Measurements from ENCODE around the gene SENP8. TPM values are rescaled to one million over a fixed set of nuclear protein-coding genes. Genes with fewer than 3 reads are reported as not detected.
"Not testable (repeated sequence)": the region's sequence is repeated elsewhere in the genome, so short reads cannot be mapped to it uniquely, and the experiment has no call there.

SENP8 gene
- total and polyA plus RNA-seq, 4 donors: 0.67 to 1.0 (median 0.88) TPM

- TF ChIP-seq EGR1 (IDR thresholded peaks at IDR 0.05; ENCODE audit: low read depth in 2 of 2) (no peak), JUND (IDR thresholded peaks at IDR 0.05) (no peak), MAX (IDR thresholded peaks at IDR 0.05) (no peak), RAD21 (IDR thresholded peaks at IDR 0.05) (no peak), ZBTB33 (IDR thresholded peaks at IDR 0.05) (no peak)
These were observed 51.2 kb downstream of the SENP8 start (continued) for GRCh38 chr15:72169236-72169920.

GRCh38 chr15:72169921-72170611 lies 51.9 kb downstream of the SENP8 start:
- H3K27me3 ChIP-seq (ENCODE audit: control insufficient read depth in 4 of 4, insufficient read depth in 4 of 4, low read length in 3 of 4): peaks cover 0 to 3% (median 0%) of the 10 kb centered on the region in 4 donors
- no peak for DNase-seq (ENCODE audit: low spot score)
- no peaks in the 10 kb centered on the region for H3K36me3 ChIP-seq (ENCODE audit: control insufficient read depth in 4 of 4, insufficient read depth in 3 of 4, low read depth in 1 of 4, low read length in 3 of 4)
- TF ChIP-seq HNF4A (conservative IDR thresholded peaks at IDR 0.05): no peak
- TF ChIP-seq NR2F2 (IDR thresholded peaks at IDR 0.05): no peak
- no peaks in the 10 kb centered on the region for H3K4me1 ChIP-seq (ENCODE audit: control insufficient read depth in 4 of 4, insufficient read depth in 4 of 4, low read length in 3 of 4)
- H3K9me3 ChIP-seq (ENCODE audit: control insufficient read depth in 4 of 4, low read length in 3 of 4): no peaks in the 10 kb centered on the region
- 89% methylated on average over 16 of the region's 16 CpGs for WGBS
- no peak overlapping the region for H3K9ac ChIP-seq (ENCODE audit: low read depth in 1 of 2, low read length in 2 of 2)
- H3K27ac ChIP-seq (ENCODE audit: low read depth in 1 of 2, low read length in 2 of 2): no peak overlapping the region
- no peak overlapping the region for H3K4me3 ChIP-seq (ENCODE audit: low read depth in 1 of 3, low read length in 3 of 3)

- Histone ChIP-seq H3K27ac (ENCODE audit: low read depth in 1 of 2, low read length in 2 of 2) (no peak overlapping the region), H3K4me3 (ENCODE audit: low read depth in 1 of 3, low read length in 3 of 3) (no peak overlapping the region), H3K9ac (ENCODE audit: low read depth in 1 of 2, low read length in 2 of 2) (no peak overlapping the region), H3K36me3 (ENCODE audit: control insufficient read depth in 4 of 4, insufficient read depth in 3 of 4, low read depth in 1 of 4, low read length in 3 of 4) (no peaks in the 10 kb centered on the region), H3K4me1 (ENCODE audit: control insufficient read depth in 4 of 4, insufficient read depth in 4 of 4, low read length in 3 of 4) (no peaks in the 10 kb centered on the region), H3K27me3 (ENCODE audit: control insufficient read depth in 4 of 4, insufficient read depth in 4 of 4, low read length in 3 of 4) (peaks cover 0 to 3% (median 0%) of the 10 kb centered on the region in 4 donors), H3K9me3 (ENCODE audit: control insufficient read depth in 4 of 4, low read length in 3 of 4) (no peaks in the 10 kb centered on the region)
- 93% methylated on average over 7 of the region's 7 CpGs for WGBS
- TF ChIP-seq REST (IDR thresholded peaks at IDR 0.05): no peak
- no peak for TF ChIP-seq RAD21 (IDR thresholded peaks at IDR 0.05)
- no peak for TF ChIP-seq MAX (IDR thresholded peaks at IDR 0.05)
- no peak for TF ChIP-seq ATF3 (IDR thresholded peaks at IDR 0.05)
- no peak for TF ChIP-seq RXRA (IDR thresholded peaks at IDR 0.05)
- no peak for TF ChIP-seq FOXA2 (IDR thresholded peaks at IDR 0.05)
- TF ChIP-seq CTCF (IDR thresholded peaks at IDR 0.05; ENCODE audit: low read depth, low read length, missing input control): no peak
- no peak for TF ChIP-seq YY1 (IDR thresholded peaks at IDR 0.05)
- no peak for TF ChIP-seq EGR1 (IDR thresholded peaks at IDR 0.05; ENCODE audit: low read depth in 2 of 2)
- no peak for TF ChIP-seq NR2F2 (IDR thresholded peaks at IDR 0.05)
- no peak for TF ChIP-seq FOXA1 (IDR thresholded peaks at IDR 0.05)
- no peak for TF ChIP-seq TAF1 (conservative IDR thresholded peaks at IDR 0.05)
- TF ChIP-seq HNF4A (conservative IDR thresholded peaks at IDR 0.05): no peak
- TF ChIP-seq JUND (IDR thresholded peaks at IDR 0.05): no peak
- no peak for TF ChIP-seq HNF4G (IDR thresholded peaks at IDR 0.05)
- TF ChIP-seq GABPA (IDR thresholded peaks at IDR 0.05 in 1 of 2, conservative IDR thresholded peaks at IDR 0.05 in 1 of 2): no peak
- DNase-seq (ENCODE audit: low spot score): no peak
These were observed 52.5 kb downstream of the SENP8 start for GRCh38 chr15:72170691-72171090.

GRCh38 chr15:72171978-72172377 lies 53.8 kb downstream of the SENP8 start:
- WGBS: 87% methylated on average over 10 of the region's 10 CpGs
- not testable (repeated sequence) for DNase-seq (ENCODE audit: low spot score); H3K9ac ChIP-seq (ENCODE audit: low read depth in 1 of 2, low read length in 2 of 2)

More at GRCh38 chr15:72171978-72172377, 53.8 kb downstream of the SENP8 start:
- H3K4me1 ChIP-seq (ENCODE audit: control insufficient read depth in 4 of 4, insufficient read depth in 4 of 4, low read length in 3 of 4); H3K36me3 ChIP-seq (ENCODE audit: control insufficient read depth in 4 of 4, insufficient read depth in 3 of 4, low read depth in 1 of 4, low read length in 3 of 4); H3K27me3 ChIP-seq (ENCODE audit: control insufficient read depth in 4 of 4, insufficient read depth in 4 of 4, low read length in 3 of 4); H3K4me3 ChIP-seq (ENCODE audit: low read depth in 1 of 3, low read length in 3 of 3); H3K9me3 ChIP-seq (ENCODE audit: control insufficient read depth in 4 of 4, low read length in 3 of 4); H3K27ac ChIP-seq (ENCODE audit: low read depth in 1 of 2, low read length in 2 of 2): not testable (repeated sequence)
